ENCODE results near the gene GTF2A1. TPM values are rescaled to one million over a fixed set of nuclear protein-coding genes. Genes with fewer than 3 reads are reported as not detected.

GTF2A1 gene
- total RNA-seq, 1 donor from 2014 or later: 40.9 TPM

DNA sequence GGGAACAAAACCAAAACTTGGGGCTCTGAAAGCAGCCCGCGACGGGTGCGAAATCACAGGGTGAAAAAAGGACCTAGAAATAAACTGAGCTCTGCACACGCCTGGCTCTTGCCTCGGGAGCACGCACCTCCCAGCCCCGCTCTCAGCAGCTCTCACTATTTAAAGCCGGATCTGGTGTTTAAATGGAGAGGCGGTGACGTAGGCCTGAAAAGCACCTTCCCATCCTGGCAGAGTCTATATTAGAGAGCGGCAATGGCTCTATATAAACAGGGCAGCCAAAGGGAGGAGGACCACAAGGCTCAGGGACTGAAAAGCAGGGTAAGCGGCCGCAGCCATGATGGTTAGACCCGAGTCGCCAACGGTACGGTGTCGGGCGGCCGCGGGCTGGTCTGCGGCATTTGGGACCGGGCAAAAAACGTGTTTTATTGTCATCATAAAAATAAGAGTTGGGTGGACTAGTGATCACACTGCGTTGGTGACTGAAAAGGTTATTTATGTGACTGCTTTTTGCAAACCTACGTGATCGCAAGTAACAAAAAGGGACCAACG is 1.5 kb downstream of the GTF2A1 start:
- TF ChIP-seq CTCF (conservative IDR thresholded peaks at IDR 0.05): no peak
- Mint-ChIP-seq H3K27me3 (peaks cover 8% of the 10 kb centered on the region), H3K4me3 (peak overlapping the region; percentile 100), H3K36me3 (peaks cover 24% of the 10 kb centered on the region), H3K27ac (peak overlapping the region; percentile 100), H3K4me1 (ENCODE audit: unreplicated experiment) (peaks cover 21% of the 10 kb centered on the region), H3K9me3 (no peaks in the 10 kb centered on the region)
- peak; percentile 87 for DNase-seq (ENCODE audit: extremely low spot score, unreplicated experiment)

DNA sequence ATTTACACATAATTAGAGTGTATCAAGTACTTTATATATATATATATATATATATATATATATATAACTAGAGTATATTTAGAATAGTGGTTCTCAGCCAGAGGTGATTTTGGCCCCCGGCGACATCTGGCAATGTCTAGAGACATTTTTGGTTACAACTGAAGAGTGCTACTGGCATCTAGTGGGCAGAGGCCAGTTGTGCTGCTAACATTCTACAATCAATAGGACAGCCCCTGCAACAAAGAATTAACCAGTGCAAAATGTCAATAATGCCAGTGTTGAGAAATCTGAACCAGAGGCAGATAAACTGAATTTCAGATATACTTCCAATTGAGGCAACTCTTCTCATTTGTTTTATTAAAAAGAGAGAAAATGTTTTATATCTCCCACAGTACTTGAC is 8.9 kb downstream of the GTF2A1 start:
- Mint-ChIP-seq H3K9me3 (no peaks in the 10 kb centered on the region), H3K27me3 (no peaks in the 10 kb centered on the region), H3K27ac (no peak overlapping the region), H3K4me1 (ENCODE audit: unreplicated experiment) (peaks cover 2% of the 10 kb centered on the region), H3K4me3 (no peak overlapping the region), H3K36me3 (peaks cover 56% of the 10 kb centered on the region)
- peak; percentile 59 for TF ChIP-seq CTCF (conservative IDR thresholded peaks at IDR 0.05)
- DNase-seq (ENCODE audit: extremely low spot score, unreplicated experiment): no peak

GRCh38 chr14:81209167-81209836 is 11.5 kb downstream of the GTF2A1 start:
- Mint-ChIP-seq H3K4me1 (ENCODE audit: unreplicated experiment) (no peaks in the 10 kb centered on the region), H3K9me3 (no peaks in the 10 kb centered on the region), H3K27ac (no peak overlapping the region), H3K36me3 (peaks cover 56% of the 10 kb centered on the region), H3K27me3 (no peaks in the 10 kb centered on the region), H3K4me3 (no peak overlapping the region)
- no peak for TF ChIP-seq CTCF (conservative IDR thresholded peaks at IDR 0.05)
- DNase-seq (ENCODE audit: extremely low spot score, unreplicated experiment): no peak

- Mint-ChIP-seq H3K4me3 (no peak overlapping the region), H3K9me3 (no peaks in the 10 kb centered on the region), H3K36me3 (peaks cover 60% of the 10 kb centered on the region), H3K4me1 (ENCODE audit: unreplicated experiment) (no peaks in the 10 kb centered on the region), H3K27me3 (no peaks in the 10 kb centered on the region), H3K27ac (no peak overlapping the region)
- DNase-seq (ENCODE audit: extremely low spot score, unreplicated experiment): no peak
- TF ChIP-seq CTCF (conservative IDR thresholded peaks at IDR 0.05): no peak
Measured at GRCh38 chr14:81208489-81208888, 12.3 kb downstream of the GTF2A1 start.

DNA sequence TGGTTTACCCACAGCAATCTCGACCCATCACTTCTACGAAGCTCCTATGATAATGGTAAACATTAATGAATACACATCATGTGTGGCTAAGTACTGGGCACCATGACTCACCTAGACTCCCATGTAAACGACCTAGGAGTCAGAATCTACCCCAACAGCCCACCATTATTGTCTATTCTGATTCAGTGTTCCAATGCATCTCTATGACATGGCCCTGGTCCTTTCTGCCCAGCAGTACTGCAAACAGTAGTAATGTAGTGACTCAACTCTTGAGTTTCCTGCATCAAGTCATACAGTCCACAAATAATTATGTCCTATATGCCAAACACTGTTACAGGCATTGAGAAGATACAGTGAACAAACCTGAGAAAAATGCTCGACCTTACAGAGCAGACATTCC is 14.6 kb downstream of the GTF2A1 start:
- Mint-ChIP-seq H3K4me1 (ENCODE audit: unreplicated experiment) (no peaks in the 10 kb centered on the region), H3K27ac (no peak overlapping the region), H3K36me3 (peaks cover 58% of the 10 kb centered on the region), H3K9me3 (no peaks in the 10 kb centered on the region), H3K4me3 (no peak overlapping the region), H3K27me3 (no peaks in the 10 kb centered on the region)
- no peak for DNase-seq (ENCODE audit: extremely low spot score, unreplicated experiment)
- TF ChIP-seq CTCF (conservative IDR thresholded peaks at IDR 0.05): no peak

Measured in type B pancreatic cell (in vitro differentiated cells).